CD4-positive, alpha-beta T cell treated with Interleukin-4 for 4 hours (primary cell): Measurements from ENCODE around the gene TAF4B.
"Not testable (repeated sequence)": the region's sequence is repeated elsewhere in the genome, so short reads cannot be mapped to it uniquely, and the experiment has no call there.

Experiments used
- DNase-seq: peaks from one replicate; pipeline ENCODE4 v3.0.0-alpha.2; 2020

TAF4B gene

DNA sequence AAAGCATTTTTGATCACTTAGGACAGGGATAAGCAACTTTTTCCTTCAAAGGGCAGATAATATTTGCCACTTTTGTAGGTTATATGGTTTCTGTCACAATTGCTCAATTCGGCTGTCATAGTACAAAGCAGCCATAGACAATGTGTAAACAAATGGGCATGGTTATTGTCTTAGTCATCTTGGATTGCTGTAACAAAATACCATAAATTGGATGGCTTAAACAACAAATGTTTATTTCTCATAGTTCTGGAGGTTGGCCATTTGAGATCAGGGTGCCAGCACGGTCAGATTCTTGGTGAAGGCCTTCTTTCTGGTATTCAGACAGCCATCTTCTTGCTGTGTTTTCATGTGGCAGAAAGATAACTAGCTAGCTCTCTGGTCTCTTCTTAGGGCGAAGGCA, 91.2 kb downstream of the TAF4B start:
- no peak for DNase-seq

DNA sequence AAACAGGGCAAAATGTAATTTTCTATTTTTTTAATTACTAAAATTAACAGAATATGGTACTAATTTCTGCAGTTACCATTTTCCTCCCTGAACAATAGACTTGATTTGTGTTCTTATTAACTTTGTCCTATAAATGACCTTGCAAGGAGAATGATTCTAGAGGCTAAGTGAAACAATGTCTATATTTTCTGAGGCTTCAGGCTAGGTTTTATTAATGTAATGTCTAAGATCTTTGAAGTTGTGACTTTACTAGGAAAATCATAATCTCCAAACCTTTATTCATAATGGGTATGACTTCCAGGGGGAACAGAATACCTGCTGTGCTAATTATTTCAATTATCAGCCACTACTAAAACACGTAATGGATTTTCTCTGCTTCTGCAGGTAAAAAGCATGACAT, 94.4 kb downstream of the TAF4B start:
- DNase-seq = no peak

DNA sequence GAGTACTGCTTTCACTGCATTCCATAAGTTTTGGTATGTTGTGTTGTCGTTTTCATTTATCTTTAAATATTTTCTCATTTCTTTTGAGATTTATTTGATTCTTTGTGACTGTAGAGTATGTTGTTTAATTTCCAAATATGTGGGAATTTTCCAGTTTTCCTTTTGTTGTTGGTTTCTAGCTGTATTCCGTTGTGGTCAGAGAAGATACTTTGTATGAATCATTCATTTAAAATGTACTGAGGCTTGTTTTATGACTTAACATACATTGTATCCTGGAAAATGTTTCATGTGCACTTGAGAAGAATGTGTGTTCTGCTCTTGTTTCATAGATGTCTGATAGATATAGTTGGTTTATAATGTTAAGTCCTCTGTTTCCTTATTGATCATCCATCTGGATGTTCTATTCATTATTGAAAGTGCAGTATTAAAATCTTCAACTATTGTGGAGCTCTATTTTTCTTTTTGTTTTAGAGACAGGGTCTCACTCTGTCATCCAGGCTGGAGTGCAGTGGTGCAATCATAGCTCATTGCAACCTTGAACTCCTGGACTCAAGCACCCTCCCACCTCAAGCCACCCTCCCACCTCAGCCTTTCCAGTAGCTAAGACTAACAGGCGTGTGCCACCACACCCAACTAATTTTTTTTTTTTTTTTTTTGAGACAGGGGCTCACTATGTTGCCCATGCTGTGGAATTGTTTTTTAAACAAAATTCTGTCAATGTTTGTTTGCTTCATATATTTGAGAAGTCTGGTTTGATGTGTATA, 96.8 kb downstream of the TAF4B start:
- DNase-seq = no peak

DNA sequence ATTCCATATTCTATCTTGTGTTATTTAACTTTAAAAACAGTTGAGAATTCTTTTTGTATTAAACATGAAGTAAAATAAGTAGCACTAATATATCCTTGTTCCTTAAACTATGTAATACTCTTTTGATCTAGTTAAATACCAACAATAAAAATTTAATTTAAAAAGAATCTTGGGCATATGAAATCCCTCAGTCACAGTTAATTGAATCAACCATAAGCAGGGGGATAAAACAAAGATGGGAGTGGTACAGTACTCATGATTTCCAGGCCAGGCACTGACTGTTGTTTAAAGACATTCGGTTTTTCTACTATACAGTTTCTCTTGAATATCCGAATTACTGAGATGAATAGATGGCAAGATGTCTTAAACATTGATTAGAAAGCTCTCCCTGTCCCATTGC, 99.5 kb downstream of the TAF4B start:
- no peak for DNase-seq

DNA sequence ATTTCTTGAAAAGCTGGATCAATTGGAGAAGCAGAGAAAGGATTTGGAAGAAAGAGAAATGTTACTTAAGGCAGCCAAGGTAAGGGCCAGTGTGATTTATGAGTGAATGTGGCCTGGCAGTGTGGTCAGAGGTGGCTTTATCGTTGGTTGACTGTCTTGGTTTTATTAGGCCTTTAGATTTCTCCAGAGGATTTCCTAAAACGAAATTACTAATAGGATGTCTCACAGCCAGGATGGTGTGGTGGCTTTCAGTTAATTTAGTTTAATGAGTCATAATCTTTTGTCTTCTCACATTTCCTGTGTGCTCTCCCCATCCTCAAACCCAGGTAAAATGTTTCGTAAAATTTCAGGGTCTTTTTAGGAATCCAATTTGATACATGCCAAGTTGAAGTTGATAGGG, 100.8 kb downstream of the TAF4B start:
- no peak for DNase-seq

DNA sequence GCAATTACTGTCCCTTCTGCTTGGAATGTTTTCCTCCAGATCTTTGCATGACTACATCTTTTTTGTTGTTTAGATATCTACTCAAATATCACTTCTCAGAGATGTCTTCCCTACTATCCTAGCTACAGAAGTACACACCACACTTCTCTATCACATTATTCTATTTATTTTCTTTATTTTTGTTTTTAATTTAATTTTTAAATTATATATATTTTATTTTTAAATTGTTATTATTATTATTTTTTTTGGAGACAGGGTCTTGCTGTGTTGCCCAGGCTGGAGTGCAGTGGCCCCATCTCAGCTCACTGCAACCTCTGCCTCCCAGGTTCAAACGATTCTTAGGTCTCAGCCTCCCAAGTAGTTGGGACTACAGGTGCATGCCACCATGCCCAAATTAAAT, 106.7 kb downstream of the TAF4B start:
- DNase-seq = no peak

DNA sequence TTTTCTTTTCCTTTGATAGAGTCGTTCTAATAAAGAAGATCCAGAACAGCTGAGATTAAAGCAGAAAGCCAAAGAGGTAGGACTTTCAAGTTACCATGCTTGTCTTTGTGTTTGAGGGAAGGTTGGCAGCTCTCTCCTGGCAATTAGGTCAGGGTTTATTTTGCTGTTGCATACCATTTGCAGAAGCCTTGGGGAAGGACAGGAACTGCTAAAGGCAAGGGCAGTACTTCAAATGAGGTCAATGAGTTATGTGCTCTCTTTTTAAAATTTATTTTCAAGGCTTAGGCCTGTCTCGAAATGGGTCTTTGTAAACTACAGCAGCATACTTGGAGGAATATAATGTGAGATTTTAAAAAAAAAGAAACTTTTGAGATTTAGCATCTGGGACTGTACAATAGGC, 108.9 kb downstream of the TAF4B start:
- DNase-seq = no peak

DNA sequence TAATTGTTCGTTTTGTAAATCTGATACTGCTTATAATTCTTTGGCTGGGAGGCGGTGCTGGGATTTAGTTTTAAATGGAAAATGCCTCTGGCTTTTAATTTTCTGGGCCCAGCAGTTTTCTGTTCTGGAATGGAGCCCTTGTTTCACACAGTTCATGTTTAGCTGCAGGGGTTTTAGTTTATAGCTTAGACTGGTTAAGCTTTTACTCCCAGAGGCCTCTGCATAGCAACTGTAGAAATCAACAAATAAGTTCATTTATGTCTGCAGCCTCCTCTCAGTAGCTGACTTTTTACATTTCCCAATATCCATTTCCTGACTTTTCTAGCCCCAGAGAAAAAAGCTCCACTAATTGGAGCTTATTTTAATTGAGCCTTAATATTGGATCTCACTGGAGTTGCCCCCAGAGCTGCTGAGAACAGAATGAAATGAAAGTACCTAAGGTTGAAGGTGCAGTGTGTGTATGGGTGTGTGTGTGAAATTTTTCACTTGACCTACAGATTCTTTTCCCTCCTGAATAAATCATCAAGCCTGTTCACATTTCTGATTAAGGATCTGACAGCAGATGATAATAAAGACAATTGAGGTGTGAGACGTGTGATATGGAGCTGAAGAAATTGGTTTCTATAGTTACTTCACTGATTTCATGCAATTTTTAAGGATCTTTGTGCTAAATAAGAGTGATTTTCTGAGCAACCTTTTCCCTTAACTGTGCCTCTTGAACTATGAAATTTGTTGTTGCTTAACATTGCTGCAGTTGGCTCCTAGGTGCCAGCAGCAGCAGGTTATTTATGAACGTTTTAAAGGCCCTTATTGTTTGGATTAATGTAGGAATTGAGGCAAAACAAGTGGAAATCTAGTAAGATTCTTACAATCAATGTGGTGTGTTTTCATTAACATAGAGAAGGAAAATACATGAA, 109.6 kb downstream of the TAF4B start:
- no peak for DNase-seq

DNA sequence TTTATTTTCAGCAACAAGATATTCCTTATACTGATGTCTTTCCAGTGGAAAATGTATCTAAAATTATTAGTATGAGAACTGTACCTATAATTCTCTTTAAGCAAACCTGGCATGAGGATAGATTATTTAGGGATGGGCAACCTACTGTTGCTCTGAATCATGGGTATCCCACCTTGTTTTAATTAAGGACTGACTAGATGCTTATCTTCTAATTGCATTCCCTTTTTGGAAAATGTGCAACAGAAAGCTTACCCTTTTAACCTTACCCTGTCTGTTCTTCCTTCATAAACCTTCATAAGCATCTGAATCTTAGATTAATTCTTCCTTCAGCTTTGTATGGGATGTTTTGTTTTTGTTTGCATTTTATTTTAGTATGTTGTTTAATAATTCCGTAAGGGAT, 110.3 kb downstream of the TAF4B start:
- no peak for DNase-seq

DNA sequence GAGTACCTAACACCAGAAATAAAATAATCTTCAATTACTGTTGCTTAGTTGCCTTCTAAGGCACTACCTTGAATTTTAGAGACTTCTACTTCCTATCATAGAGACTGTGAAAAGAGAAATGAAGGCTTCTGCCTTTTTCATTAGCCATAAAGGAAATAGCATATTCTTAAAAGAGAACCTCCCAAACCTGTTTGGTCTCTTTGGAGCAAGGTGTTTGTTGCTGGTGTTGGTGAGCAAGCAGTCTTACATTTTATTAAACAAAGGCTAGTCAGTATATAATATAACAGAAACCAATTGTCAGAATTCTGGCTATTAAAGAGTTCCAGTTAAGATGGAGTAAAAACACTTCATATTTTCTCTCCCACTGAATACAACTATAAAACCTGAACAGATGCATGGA, 116.4 kb downstream of the TAF4B start:
- no peak for DNase-seq

DNA sequence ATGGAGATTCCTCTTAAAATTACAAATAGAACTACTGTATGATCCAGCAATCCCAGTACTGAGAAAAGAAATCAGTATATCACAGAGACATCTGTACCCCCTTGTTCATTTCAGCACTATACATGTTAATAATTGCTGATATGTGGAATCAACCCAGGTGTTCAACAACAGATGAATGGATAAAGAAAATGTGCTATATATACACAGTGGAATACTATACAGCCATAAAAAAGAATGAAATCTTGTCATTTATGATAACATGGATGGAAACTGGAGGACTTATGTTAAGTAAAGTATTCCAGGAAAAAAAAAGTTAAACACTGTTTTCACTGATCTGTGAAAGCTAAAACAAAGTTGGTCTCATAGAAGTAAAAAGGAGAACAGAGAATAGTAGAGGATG, 124.7 kb downstream of the TAF4B start:
- no peak for DNase-seq

DNA sequence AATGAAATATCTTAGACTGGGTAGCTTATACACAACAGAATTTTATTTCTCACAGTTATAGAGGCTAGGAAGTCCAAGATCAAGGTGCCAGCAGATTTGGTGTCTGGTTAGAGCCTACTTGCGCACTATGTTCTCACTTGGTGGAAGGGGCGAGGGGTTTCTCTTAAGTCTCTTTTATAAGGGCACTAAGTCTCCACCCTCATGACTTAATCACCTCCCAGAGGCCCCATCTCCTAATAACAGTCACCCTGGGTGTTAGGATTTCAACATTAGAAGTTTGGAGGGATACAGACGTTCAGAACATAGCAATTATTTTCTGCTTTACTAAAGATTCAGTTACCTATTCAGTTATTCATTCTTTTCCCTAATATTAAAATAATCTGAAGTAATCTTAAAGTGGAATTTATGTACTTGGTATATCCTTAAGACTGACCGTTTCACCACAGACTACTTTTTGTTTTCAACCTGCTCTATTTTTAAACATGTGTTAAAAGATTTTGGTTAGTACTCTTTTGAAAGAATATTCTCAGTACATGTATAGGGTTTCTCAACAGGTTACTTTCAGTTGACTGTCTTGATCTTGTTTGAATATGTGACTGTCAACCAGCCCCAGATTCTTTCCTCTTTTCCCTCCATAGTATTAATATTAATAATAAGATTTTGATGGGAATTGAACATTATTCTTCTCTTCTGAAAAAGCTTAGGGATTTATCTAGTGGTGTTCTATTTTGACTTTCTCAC, 130.0 kb downstream of the TAF4B start:
- no peak for DNase-seq

DNA sequence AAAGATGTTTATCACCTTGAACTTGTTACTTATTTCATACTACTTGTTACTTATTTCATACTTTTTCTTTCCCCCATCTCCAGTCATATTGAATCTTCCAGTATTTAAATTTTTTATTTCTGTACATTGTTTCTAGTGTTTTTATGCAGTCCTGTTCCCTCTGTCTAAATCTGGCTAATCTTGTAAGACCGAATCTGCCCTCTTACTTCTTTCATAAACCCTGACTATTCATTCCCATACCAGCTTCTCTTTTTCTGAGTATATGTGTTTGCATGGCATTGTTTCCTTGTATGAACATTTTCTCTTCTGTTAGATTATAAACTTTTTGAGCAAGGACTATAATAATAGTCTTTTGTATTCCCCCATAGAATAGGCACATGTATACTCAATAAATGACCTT, 131.7 kb downstream of the TAF4B start:
- no peak for DNase-seq

DNA sequence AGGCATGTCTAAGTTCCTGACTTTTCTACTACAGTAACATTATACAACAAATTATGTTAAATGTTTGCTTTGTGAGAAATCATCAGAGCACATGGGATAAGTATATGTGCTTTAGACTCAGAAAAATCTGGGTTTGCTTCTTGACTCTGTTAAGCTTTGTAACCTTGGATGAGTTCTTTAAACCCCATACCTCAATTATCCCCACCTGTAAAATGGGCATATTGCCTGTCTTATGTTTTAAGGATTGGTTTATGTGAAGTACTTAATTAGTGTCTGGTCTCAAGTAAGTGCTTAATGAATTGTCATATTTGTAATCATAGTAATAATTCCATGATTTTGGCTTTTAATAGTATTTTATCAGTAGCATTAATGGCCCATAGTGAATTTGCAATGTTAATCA, 135.8 kb downstream of the TAF4B start:
- DNase-seq = no peak

DNA sequence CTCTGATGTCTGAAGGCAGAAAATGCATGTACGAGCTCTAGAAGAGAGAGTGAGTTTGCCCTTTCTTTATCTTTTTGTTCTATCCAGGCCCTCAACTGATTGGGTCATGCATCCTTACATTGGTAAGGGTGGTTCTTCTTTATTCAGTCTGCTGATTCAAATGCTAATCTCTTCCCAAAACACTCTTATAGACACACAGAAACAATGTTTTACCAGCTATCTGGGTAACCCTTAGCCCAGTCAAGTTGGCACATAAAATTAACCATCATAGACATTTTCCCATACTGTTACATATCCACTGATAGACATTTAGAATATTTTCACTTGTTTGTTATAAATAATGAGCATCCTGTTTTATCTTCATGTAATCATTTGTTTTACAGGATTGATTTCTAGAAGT, 141.2 kb downstream of the TAF4B start:
- no peak for DNase-seq

DNA sequence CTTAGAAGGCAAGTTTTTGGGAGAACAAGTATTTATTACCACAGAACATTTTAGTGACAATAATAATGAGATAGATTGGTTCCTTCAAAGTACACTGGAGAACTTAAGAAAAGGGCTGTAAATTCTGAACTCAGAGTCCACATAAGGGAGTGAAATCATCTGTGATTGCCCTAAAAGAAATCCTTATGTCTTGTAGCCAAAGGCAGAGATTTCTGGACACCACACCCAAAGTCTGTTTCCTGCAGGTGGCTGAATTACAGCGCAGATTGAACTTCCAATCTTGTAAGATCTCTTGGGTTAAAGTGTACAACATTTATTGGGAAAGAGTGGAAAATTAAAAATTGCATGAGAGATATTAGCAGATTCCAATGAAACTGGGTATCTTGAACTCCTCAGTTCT, 143.8 kb downstream of the TAF4B start:
- no peak for DNase-seq

DNA sequence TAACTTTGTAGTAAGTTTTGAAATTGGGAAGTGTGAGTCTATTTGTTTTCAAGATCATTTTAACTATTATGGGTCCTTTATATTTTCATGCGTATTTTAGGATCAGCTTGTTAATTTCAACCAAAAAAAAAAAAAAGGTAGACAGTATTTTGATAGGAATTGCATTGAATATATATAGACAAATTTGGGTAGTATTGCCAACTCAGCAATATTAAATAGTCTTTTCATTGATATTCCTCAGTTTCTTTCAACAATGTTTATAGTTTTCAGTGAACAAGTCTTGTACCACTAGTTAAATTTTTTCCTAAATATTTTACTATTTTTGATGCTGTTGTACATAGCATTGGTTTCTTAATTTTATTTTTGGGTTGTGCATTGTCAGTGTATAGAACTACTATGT, 149.9 kb downstream of the TAF4B start:
- DNase-seq = no peak

DNA sequence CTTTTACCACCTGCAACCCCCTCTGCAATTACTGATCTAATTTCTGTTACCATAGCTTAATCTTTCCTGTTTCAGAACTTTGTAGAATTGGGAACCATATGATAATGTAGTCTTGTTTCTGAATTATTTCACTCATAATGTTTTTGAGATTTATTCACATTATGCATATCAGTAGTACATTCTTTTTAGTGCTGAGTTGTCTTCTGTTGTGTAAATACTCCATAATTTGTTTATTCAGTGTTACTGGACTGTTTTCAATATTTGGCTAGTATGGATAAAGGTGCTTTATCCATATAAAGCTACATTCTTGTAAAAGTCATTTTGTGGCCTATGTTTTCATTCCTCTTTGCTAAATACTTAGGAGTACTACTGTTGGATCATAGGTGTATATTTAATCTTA, 152.5 kb downstream of the TAF4B start:
- DNase-seq = no peak

DNA sequence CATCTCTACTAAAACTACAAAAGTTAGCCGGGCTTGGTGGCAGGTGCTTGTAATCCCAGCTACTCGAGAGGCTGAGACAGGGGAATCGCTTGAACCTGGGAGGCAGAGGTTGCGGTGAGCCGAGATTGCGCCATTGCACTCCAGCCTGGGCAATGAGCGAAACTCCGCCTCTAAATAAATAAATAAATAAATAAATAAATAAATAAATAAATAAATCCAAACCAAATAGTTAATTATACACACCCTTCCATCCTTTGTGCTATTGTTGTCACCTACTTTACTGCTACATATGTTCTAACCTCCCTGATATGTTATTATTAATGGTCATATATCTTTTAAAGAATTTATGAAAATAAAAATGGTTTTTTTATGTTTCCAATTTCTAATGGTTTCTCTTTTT, 155.3 kb downstream of the TAF4B start:
- DNase-seq = not testable (repeated sequence)

DNA sequence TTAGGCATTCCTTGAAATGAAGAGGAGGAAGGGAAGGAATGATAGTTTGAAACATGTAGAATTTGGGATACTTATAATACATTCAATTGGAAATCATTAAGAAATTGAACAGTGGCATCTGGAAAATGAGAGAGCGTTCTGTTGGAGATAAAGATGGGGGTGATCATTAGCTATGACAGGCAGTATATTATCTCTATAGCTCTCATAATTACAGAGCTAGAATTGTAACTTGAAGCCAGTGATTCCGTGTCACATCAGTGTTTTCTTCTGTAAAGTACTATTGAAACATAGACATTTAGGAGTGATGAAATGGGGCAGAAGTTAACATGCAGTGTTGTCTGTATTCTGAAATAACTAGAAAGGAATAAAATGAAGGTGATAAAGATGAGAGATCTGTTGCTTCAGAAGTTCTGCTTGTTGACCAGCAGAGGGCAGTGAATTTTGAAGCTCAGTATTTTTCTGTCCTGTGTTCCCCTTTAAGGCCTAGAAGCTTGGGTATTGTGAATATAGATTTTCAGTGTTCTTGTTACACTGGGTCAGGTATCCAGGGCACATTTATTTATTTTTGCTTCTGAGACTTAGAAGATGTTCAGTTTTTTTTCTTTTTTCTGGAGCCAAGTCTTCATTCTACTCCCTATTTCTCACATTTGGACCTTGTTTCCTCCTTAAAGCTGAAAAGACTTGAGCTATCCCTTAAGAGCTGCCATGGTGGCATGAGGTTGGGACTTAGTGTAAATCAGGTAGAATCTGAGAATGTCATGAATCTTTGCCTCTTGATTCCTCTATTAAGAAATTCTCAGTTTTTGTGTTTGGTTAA, 157.4 kb downstream of the TAF4B start:
- peak; percentile 30 for DNase-seq

DNA sequence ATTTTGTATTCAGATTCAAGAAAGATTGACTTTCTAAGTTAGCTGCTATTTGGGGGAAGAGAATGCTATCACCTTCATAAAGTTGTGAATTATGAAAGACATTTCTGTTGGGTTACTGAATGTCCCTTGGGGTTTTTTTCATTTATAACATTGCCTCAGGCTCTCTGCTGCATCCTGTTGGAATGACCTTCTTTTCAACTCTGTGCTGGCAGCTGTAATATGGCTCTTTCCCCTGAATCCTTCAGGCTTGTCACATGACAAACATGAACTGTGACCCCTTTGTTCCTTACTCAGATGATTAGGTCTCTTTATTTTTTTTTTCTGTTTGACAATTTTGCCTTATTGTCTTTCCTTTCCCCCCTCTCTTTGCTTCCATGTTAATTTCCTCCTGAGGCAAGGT, 159.8 kb downstream of the TAF4B start:
- DNase-seq = no peak

DNA sequence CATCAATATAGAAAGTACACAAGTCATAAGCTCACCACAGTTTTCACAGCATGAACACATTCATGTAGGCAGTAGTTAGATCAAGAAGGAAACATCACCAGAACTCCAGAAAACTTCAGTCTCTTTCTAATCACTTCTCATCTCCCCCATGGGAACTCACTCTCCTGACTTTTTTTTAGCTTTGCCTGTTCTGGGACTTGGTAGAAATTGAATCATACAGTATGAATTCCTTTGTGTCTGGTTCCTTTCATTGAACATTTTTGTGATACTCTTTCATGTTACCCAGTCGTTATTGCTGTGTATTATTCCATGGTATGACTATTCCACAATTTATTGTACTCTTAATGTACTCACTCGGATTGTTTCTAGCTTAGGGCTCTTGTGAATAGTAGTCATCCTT, 160.2 kb downstream of the TAF4B start:
- no peak for DNase-seq
